Measurements from ENCODE around the gene MGAT4A. TPM values are rescaled to one million over a fixed set of nuclear protein-coding genes. Genes with fewer than 3 reads are reported as not detected.

Gene MGAT4A
- total RNA-seq, 1 donor from 2014 or later, result 0.38 TPM

DNA sequence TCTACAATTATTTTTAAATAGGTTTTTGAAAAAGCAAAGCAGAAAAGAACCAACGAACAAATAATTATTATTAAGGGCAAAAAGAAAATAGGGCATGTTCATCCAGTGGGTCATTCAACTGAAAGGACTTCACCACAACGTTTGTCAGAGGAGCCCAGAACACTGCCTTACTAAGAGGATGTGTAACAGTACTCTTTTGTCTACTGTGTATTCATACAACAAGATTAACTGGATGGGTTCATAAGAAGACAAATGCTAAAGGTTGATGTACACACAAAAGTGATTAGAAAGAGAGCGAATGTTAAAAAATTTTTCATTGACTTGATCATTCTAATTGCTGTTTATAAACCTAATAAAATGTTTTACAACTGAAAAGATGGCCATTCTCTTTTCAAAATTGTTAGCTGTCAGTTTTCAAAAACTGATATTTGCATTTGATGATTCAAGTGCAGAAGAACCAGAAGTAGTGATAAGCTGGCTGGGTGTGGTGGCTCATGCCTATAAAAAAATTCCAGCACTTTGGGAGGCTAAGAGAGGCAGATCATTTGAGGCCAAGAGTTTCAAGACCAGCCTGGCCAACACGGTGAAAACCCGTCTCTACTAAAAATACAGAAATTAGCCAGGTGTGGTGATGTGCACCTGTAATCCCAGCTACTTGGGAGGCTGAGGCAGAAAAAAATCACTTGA is 33.1 kb downstream of the MGAT4A start:
- Mint-ChIP-seq H3K4me1 (ENCODE audit: unreplicated experiment) (peaks cover 2% of the 10 kb centered on the region), H3K27me3 (ENCODE audit: unreplicated experiment) (peaks cover 33% of the 10 kb centered on the region), H3K27ac (ENCODE audit: unreplicated experiment) (no peak overlapping the region), H3K9me3 (ENCODE audit: unreplicated experiment) (no peaks in the 10 kb centered on the region), H3K36me3 (ENCODE audit: unreplicated experiment) (no peaks in the 10 kb centered on the region), H3K4me3 (ENCODE audit: unreplicated experiment) (no peak overlapping the region)
- TF ChIP-seq, protein P1, sequence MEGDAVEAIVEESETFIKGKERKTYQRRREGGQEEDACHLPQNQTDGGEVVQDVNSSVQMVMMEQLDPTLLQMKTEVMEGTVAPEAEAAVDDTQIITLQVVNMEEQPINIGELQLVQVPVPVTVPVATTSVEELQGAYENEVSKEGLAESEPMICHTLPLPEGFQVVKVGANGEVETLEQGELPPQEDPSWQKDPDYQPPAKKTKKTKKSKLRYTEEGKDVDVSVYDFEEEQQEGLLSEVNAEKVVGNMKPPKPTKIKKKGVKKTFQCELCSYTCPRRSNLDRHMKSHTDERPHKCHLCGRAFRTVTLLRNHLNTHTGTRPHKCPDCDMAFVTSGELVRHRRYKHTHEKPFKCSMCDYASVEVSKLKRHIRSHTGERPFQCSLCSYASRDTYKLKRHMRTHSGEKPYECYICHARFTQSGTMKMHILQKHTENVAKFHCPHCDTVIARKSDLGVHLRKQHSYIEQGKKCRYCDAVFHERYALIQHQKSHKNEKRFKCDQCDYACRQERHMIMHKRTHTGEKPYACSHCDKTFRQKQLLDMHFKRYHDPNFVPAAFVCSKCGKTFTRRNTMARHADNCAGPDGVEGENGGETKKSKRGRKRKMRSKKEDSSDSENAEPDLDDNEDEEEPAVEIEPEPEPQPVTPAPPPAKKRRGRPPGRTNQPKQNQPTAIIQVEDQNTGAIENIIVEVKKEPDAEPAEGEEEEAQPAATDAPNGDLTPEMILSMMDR (IDR thresholded peaks at IDR 0.05), result no peak
- no peak for DNase-seq (ENCODE audit: extremely low spot score, unreplicated experiment)

- TF ChIP-seq, protein P1 (IDR thresholded peaks at IDR 0.05), result no peak
- H3K27ac Mint-ChIP-seq (ENCODE audit: unreplicated experiment), result no peak overlapping the region
- H3K36me3 Mint-ChIP-seq (ENCODE audit: unreplicated experiment), result no peaks in the 10 kb centered on the region
Observed at GRCh38 chr2:98696200-98696599, 34.7 kb downstream of the MGAT4A start.

DNA sequence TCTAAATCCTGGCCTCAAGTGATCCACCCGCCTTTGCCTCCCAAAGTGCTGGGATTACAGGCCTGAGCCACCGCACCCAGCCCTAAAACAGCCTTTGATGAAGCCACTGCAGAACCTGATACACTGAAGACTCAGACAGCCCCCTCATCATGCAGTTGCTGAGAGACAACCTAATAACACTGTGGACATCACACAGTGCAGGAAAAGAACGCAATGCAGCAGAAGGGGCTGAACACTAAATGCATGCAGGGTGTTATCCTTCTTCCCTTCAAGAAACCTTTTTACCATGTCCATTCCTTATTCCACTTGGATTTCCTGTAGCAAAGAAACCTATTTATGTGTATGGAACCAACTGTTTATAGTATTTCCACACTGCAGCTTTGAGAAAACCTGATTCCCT is 35.7 kb downstream of the MGAT4A start:
- no peak overlapping the region for H3K27ac Mint-ChIP-seq (ENCODE audit: unreplicated experiment)
- TF ChIP-seq, protein P1 (IDR thresholded peaks at IDR 0.05), result no peak
- H3K4me1 Mint-ChIP-seq (ENCODE audit: unreplicated experiment), result no peaks in the 10 kb centered on the region
- DNase-seq (ENCODE audit: extremely low spot score, unreplicated experiment), result no peak
- no peaks in the 10 kb centered on the region for H3K36me3 Mint-ChIP-seq (ENCODE audit: unreplicated experiment)
- H3K4me3 Mint-ChIP-seq (ENCODE audit: unreplicated experiment), result no peak overlapping the region
- no peaks in the 10 kb centered on the region for H3K9me3 Mint-ChIP-seq (ENCODE audit: unreplicated experiment)
- H3K27me3 Mint-ChIP-seq (ENCODE audit: unreplicated experiment), result peaks cover 24% of the 10 kb centered on the region

More at GRCh38 chr2:98696200-98696599, 34.7 kb downstream of the MGAT4A start:
- no peak for DNase-seq (ENCODE audit: extremely low spot score, unreplicated experiment)
- Mint-ChIP-seq H3K4me1 (ENCODE audit: unreplicated experiment) (no peaks in the 10 kb centered on the region), H3K27me3 (ENCODE audit: unreplicated experiment) (peaks cover 24% of the 10 kb centered on the region), H3K4me3 (ENCODE audit: unreplicated experiment) (no peak overlapping the region), H3K9me3 (ENCODE audit: unreplicated experiment) (no peaks in the 10 kb centered on the region)

GRCh38 chr2:98693477-98693876 is 37.5 kb downstream of the MGAT4A start:
- TF ChIP-seq, protein P1 (IDR thresholded peaks at IDR 0.05), result no peak
- Mint-ChIP-seq H3K27ac (ENCODE audit: unreplicated experiment) (no peak overlapping the region), H3K36me3 (ENCODE audit: unreplicated experiment) (no peaks in the 10 kb centered on the region), H3K9me3 (ENCODE audit: unreplicated experiment) (no peaks in the 10 kb centered on the region), H3K27me3 (ENCODE audit: unreplicated experiment) (peaks cover 23% of the 10 kb centered on the region), H3K4me3 (ENCODE audit: unreplicated experiment) (no peak overlapping the region), H3K4me1 (ENCODE audit: unreplicated experiment) (no peaks in the 10 kb centered on the region)
- DNase-seq (ENCODE audit: extremely low spot score, unreplicated experiment), result no peak

GRCh38 chr2:98692090-98693054 is 38.6 kb downstream of the MGAT4A start:
- Mint-ChIP-seq H3K27ac (ENCODE audit: unreplicated experiment) (no peak overlapping the region), H3K9me3 (ENCODE audit: unreplicated experiment) (no peaks in the 10 kb centered on the region), H3K4me3 (ENCODE audit: unreplicated experiment) (no peak overlapping the region), H3K36me3 (ENCODE audit: unreplicated experiment) (no peaks in the 10 kb centered on the region), H3K27me3 (ENCODE audit: unreplicated experiment) (peaks cover 27% of the 10 kb centered on the region), H3K4me1 (ENCODE audit: unreplicated experiment) (no peaks in the 10 kb centered on the region)
- no peak for DNase-seq (ENCODE audit: extremely low spot score, unreplicated experiment)
- TF ChIP-seq, protein P1 (IDR thresholded peaks at IDR 0.05), result no peak

Data from osteocyte (in vitro differentiated cells).